GM12874 (cell line): Measurements from ENCODE around the gene ARHGAP10.

Experiments used
- TF ChIP-seq, protein P1 (sequence below): IDR thresholded peaks from 2 replicates; pipeline ENCODE4 v1.5.1; 2011; ENCODE audit warnings: low read depth, mild to moderate bottlenecking, control low read depth, low read length, moderate library complexity; ENCODE audit not compliant: insufficient read depth

Gene ARHGAP10

DNA sequence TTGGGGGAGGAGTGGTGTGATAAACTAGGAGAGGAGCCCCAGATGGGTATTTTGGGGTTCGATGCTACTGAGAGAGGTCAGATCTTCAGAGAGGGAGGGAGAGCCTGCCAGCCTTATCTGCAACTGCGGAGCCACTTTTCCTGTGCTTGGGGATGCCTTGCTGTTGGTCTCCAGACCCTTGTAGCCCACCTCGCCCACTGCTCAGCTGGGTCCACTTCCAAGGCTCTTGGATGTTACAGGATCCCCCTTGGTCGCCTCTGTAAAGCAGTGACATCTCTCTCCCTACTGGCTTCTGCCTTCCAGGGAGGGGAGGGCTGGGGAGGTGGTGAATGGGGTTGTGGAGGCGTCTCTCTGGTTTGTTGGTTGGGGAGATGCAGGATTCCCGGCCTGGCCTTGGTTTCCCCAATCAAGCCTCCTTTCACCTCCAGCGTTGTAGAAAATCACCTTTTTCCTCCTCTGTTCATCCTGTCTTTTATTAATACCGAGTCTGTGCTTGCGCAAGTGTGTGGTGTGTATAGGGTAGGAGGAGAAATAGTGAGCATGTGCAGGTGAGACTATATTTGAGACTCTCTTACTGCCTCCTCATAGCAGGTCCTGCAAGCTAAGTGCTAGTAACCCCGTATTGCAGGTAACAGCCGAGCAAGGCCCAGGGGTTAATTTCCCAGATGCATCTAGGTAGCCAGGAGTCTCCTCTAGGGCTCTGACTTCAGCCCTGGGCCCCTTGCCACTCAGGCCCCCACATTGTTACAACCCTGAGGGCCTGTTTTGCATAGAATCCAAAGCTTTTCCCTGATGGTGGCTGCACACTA, 337.4 kb downstream of the ARHGAP10 start:
- TF ChIP-seq, protein P1, sequence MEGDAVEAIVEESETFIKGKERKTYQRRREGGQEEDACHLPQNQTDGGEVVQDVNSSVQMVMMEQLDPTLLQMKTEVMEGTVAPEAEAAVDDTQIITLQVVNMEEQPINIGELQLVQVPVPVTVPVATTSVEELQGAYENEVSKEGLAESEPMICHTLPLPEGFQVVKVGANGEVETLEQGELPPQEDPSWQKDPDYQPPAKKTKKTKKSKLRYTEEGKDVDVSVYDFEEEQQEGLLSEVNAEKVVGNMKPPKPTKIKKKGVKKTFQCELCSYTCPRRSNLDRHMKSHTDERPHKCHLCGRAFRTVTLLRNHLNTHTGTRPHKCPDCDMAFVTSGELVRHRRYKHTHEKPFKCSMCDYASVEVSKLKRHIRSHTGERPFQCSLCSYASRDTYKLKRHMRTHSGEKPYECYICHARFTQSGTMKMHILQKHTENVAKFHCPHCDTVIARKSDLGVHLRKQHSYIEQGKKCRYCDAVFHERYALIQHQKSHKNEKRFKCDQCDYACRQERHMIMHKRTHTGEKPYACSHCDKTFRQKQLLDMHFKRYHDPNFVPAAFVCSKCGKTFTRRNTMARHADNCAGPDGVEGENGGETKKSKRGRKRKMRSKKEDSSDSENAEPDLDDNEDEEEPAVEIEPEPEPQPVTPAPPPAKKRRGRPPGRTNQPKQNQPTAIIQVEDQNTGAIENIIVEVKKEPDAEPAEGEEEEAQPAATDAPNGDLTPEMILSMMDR = no peak

DNA sequence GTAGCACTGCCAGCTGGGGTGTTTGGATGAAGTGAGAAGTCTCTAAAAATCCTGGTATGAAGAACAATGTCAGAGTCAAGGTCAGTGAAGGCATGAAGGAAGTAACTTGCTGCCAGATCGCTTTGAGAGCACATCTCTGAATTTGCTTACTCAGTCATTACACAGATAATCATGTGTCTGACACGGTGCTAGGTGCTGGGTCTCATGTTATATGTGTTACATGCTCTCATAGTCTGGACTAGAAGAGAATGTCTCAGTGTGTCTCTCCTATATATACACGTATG, 337.9 kb downstream of the ARHGAP10 start:
- TF ChIP-seq, protein P1 = no peak

DNA sequence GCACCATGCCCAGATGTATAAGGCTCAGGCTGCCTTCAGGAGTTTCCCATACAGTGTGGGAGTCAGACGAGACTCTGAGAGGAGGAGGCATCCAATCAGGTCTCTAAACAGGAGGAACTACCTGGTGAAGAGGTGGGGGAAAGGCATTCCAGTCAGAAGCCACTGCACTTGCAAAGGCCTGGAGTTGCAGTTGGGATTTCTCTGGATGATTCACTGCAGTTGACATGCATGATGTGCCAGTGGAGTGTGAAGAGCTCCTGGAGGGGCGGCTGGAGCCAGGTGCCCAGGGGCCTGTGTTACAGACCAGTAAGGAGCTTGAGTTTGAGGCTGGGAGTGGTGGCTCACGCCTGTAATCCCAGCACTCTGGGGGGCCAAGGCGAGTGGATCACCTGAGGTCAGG, 339.1 kb downstream of the ARHGAP10 start:
- TF ChIP-seq, protein P1 = no peak

DNA sequence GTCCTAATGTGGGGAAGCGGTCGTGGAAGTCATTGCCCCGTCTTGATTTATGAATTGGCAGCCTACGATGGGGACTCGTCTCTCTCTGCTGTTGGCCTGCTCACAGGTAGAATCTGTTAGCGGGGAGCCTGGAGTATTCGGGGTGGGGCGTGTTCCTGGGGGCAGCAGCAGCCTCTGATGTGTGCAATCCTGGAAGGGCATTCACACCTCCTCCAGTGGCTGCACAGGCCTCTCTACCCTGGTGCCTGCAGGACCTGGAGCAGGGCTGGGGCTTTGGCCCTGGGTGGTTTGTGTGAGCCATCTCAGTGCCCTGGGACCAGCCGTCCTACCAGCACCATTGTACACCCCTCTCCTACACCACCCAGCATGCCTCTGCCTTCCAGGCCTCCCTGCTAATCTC, 340.9 kb downstream of the ARHGAP10 start:
- TF ChIP-seq, protein P1 = no peak

DNA sequence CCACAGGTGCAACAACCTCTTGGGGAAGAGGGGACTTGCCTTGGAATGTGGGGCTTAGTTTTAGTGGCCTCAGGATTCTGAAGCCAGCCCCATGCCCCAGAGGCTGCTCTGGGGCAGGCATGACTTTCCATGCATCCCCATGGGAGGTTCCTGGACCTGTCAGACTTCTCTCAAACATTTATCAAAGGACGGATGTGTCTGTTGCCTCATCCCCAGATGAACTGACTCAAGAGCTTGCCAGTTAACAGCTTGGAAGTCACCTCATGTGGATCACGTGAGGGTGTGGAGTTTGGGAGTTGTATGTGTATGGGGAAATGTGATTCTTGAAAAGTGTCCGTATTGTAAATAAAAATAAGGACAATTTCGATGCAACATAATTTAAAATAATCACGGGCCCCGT, 341.5 kb downstream of the ARHGAP10 start:
- TF ChIP-seq, protein P1 = no peak

DNA sequence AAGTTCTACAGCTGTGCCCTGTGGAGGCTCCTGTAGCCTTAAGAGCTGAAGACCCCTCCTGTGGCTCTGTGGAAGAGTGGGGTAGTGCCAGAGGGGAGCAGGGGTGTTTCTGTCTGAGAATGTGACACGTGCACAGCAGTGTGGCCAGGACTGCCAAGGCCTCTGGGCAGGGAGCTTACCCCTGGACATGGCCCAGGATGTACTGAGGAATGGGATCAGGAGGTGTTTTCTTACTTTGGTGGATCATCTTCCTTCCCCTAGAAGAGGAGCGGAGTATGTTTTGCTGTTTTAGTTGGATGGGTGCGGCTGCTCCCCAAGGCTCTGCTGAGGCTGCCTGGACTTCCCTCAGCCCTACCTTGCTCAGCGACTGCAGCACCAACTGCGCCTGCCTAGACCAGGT, 342.6 kb downstream of the ARHGAP10 start:
- TF ChIP-seq, protein P1 = no peak

DNA sequence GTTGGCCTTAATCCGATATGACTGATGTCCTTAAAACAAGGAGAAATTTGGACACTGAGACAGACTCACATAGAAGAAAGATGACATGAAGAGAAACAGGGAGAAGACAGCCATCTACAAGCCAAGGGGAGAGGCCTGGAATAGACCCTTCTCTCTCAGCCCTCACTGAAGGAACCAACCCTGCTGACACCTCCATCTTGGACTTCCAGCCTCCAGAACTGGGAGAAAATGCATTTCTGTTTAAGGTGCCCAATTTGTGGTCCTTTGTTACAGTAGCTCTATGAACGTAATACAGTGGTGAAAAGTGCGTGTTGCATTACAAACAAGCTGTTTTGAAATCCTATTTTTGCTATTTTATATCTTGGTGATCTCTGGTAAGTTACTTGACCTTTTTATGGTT, 343.6 kb downstream of the ARHGAP10 start:
- TF ChIP-seq, protein P1 = no peak
